Astrocyte of the spinal cord (primary cell): ENCODE measurements around the gene SLCO4C1.

Experiments
- DNase-seq: peaks from one replicate; pipeline ENCODE4 v3.0.0; 2011; ENCODE audit warnings: low read depth, low spot score
- H3K4me3 ChIP-seq: 2 replicates; pipeline ENCODE4 v1.5.1; 2011; ENCODE audit warnings: low read depth, mild to moderate bottlenecking, low read length, moderate library complexity
- CTCF ChIP-seq: IDR thresholded peaks from 2 replicates; pipeline ENCODE4 v1.5.1; 2012; ENCODE audit warnings: low read depth, mild to moderate bottlenecking, low read length, inconsistent platforms
- in situ Hi-C: cut with HindIII; loops from 2 replicates; pipeline ENCODE4 v1.10.0; 2017; ENCODE audit warnings: low sequenced_read_pairs

The SLCO4C1 gene

GRCh38 chr5:102290004-102290403, 6.1 kb downstream of the SLCO4C1 start:
- in situ Hi-C loops = no loop called here
- no peak for DNase-seq
- TF ChIP-seq CTCF = no peak
- no peak overlapping the region for H3K4me3 ChIP-seq

GRCh38 chr5:102289251-102289899, 6.7 kb downstream of the SLCO4C1 start:
- no peak overlapping the region for H3K4me3 ChIP-seq
- in situ Hi-C loops = no loop called here
- DNase-seq = no peak
- no peak for TF ChIP-seq CTCF

GRCh38 chr5:102288630-102289029, 7.5 kb downstream of the SLCO4C1 start:
- TF ChIP-seq CTCF = no peak
- no peak overlapping the region for H3K4me3 ChIP-seq
- no peak for DNase-seq
- in situ Hi-C loops = no loop called here

- TF ChIP-seq CTCF = no peak
- no peak for DNase-seq
- H3K4me3 ChIP-seq = no peak overlapping the region
- in situ Hi-C loops = no loop called here
Measured at GRCh38 chr5:102286476-102286875, 9.6 kb downstream of the SLCO4C1 start.

GRCh38 chr5:102283102-102283797, 12.8 kb downstream of the SLCO4C1 start:
- no peak for TF ChIP-seq CTCF
- in situ Hi-C loops = no loop called here
- DNase-seq = no peak
- no peak overlapping the region for H3K4me3 ChIP-seq

- H3K4me3 ChIP-seq = no peak overlapping the region
- in situ Hi-C loops = no loop called here
Measured at GRCh38 chr5:102279711-102280110, 16.4 kb downstream of the SLCO4C1 start.

More at GRCh38 chr5:102279711-102280110, 16.4 kb downstream of the SLCO4C1 start:
- TF ChIP-seq CTCF = no peak
- DNase-seq = no peak
